GM18909 (cell line): ENCODE results near the gene LAMA4.

Source experiments
- ATAC-seq: cut with Tn5 transposase; IDR thresholded peaks from one replicate; pipeline ENCODE4 v1.9.1; 2021; ENCODE audit warnings: mild to moderate bottlenecking; ENCODE audit not compliant: unreplicated experiment, poor library complexity

Gene LAMA4

DNA sequence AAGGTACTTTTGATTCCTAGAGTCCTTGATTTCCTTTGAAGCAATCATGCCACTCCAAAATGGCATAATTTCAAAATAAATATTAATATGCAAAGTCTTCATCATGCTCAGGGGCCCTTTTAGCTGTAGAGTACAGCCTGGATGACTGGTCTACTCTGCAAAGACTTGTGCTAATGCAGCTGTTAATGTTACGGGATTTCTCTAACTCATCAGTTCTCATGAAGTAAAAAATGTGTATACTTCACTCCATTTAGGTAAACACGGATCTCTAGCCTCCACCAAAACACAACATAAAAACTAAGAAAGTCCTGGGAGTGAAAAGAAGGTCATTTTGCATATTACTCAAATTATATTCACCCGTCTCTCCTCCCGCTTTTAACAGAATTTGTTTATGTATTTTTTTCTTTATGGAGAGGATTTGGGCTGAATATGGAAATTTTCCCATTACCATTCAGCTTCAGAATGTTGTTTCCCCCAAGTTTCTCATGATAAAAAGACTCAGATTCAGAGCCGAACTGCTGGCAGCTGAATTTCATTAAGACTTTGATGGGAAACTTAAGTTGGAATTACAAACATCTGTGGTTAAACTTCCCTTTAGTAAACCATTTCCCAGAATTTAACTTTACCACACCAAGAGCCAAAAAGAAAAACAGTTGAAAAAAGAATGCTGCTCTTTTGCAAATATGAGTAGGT, 8.7 kb downstream of the LAMA4 start:
- ATAC-seq, result no peak

DNA sequence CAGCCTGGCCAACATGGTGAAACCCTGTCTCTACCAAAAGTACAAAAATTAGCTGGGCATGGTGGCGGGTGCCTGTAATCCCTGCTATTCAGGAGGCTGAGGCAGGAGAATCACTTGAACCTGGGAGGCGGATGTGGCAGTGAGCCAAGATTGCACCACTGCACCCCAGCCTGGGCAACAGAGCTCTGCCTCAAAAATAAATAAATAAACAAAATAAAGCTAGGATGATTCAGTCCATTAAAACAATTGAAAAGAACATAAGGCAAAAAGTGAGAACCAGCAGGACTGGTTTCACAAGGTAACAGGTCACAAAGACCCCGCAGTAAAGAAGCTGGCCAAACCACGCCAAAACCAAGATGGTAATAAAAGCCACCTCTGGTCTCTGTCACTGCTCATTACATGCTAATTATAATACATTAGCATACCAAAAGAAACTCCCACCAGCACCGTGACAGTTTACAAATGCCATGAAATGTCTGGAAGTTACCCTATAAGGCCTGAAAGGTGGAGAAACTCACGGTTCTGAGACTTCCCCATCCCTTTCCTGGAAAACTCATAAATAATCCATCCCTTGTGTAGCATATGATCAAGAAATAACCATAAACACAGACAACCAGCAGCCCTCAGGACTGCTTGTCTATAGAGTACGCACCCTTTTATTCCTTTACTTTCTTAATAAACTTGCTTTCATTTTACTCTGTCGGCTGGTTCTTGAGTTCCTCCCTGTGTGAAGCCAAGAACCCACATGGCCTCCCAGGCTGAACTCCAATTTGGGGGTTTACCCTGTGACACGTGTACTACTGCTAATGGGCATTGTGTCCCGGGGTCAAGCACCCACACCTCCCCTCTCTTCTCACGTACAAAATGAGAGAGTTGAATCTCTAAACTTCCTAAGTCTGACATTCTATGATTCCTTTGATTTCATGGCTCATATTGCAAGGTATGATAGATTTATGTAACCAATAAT, 10.2 kb downstream of the LAMA4 start:
- ATAC-seq, result no peak

- ATAC-seq, result no peak
These were observed 12.4 kb downstream of the LAMA4 start for GRCh38 chr6:112241820-112242429.

DNA sequence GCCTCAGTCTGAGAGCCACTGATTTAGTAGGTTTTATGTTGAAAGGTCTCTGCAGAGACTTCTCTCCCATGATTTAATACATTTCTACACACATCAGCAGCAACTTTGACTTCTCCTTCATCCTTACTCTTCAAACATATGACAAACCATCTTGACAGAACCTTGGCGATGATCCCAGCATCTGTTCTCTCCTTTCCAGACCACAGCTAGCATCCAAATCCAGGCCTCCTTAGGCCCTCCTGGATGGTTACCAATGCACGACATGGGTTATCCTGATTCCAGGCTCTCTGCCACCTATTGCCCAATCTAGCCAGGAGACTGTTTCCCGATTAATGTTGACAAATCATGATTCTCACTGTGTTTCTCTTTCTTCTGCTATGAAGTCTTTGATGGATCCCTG, 16.8 kb downstream of the LAMA4 start:
- ATAC-seq, result no peak

DNA sequence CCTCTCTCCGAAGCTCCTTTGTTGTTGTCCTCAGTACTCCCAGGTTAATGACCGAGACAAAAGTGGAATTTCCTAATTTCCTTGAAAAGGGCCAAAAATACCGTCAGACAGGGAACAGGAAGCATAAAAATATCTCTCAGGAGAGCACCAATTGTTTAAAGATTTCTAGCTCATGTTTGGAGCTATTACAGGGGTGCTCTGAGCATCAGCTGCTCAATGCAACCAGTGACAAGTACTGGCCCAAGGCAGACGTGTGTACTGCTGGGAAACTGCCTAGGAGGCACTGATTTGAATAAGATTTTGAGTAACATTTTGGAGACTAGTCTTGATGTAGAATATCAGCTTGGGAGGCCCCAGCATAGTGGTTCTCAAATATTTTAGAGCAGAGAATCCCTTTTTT, 17.3 kb downstream of the LAMA4 start:
- ATAC-seq, result no peak

DNA sequence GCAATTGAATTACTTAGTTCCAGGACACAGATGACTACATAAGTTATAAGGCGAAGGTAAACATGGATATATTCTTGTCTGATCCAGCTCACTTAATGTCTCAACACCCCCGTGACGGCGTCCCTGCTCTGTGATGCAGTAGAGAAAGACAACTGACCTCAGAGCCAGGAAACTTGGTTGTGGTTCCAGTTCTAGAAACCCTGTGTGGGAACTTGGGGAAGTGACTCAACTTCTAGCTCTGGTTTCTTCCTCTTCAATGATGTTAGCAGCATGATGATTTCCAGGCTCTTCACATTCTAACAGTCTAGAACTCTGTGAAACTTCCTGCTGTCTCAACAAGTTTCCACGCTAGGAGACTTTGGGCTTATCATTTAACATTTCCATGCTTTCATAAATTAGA, 18.4 kb downstream of the LAMA4 start:
- ATAC-seq, result no peak

GRCh38 chr6:112234601-112235000, 19.8 kb downstream of the LAMA4 start:
- no peak for ATAC-seq

GRCh38 chr6:112233847-112234246, 20.5 kb downstream of the LAMA4 start:
- ATAC-seq, result no peak

GRCh38 chr6:112232845-112233256, 21.5 kb downstream of the LAMA4 start:
- ATAC-seq, result no peak

DNA sequence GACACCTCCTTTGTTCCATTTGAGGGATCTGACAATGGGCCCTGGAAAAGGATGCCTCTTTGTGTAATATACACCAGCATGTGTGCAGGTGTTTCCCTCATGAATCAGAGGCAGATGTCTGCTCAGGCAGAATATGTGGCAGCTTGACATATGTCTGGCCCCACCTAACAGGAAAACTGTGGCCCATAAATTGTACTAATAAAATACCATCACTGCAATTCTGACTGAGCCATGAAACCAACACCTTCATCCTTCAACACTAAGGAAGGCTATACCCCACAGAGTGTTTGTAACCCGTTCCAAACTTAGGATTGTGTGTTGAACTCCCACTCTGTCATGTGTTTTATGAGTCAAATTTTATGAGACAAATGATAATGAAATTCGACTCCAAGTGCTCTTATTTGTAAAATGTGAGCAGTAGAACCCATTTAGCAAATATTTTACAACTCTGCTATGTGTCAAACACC, 22.7 kb downstream of the LAMA4 start:
- ATAC-seq, result no peak

GRCh38 chr6:112231164-112231563, 23.2 kb downstream of the LAMA4 start:
- no peak for ATAC-seq

GRCh38 chr6:112228480-112229332, 25.7 kb downstream of the LAMA4 start:
- no peak for ATAC-seq

GRCh38 chr6:112227992-112228391, 26.4 kb downstream of the LAMA4 start:
- no peak for ATAC-seq

- ATAC-seq, result no peak
These were observed 27.0 kb downstream of the LAMA4 start for GRCh38 chr6:112227411-112227810.

DNA sequence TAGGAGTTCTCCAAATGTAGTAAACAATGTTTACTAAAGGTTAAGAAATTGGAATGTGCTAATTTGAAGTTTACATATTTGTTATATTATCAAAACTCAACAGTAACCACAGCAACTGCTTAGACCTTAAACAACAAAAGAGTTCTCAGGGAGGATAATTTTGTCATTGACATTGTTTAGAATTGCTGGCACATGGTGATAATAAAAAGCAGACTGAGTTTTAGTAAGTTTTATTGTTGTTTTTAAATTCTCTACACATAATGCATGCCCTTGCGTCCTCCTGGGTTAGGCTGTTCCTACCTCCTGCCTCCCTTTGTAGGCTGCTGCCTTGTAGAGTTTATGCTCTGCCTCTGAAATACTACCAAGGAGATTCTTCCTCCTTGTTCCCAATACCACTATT, 28.7 kb downstream of the LAMA4 start:
- no peak for ATAC-seq

- ATAC-seq, result no peak
These were observed 30.3 kb downstream of the LAMA4 start for GRCh38 chr6:112224088-112224487.

- no peak for ATAC-seq
These were observed 31.1 kb downstream of the LAMA4 start for GRCh38 chr6:112223070-112223861.

- ATAC-seq, result no peak
These were observed 32.1 kb downstream of the LAMA4 start for GRCh38 chr6:112221981-112222852.
